ENCODE measurements around the gene SDE2. TPM values are rescaled to one million over a fixed set of nuclear protein-coding genes. Genes with fewer than 3 reads are reported as not detected.

Gene SDE2
- total and polyA plus RNA-seq, 10 of the 15 experiments (the other 5 are each of a cell fraction or from before 2014, with no cell fraction given) = 2.7 to 19.4 (median 12.6) TPM

- TF ChIP-seq SKIL (IDR thresholded peaks at IDR 0.05; ENCODE audit: low read depth, poor library complexity, severe bottlenecking) (peak; percentile 58), HDAC6 (IDR thresholded peaks at IDR 0.05; ENCODE audit: unreplicated experiment) (no peak), JUND (IDR thresholded peaks at IDR 0.05; ENCODE audit: low read depth, low read length) (no peak), NKRF (conservative IDR thresholded peaks at IDR 0.05) (no peak), BCL11A (IDR thresholded peaks at IDR 0.05; ENCODE audit: low read depth, low read length) (no peak), IRF3 (IDR thresholded peaks at IDR 0.05) (no peak), STAT3 (IDR thresholded peaks at IDR 0.05; ENCODE audit: low read depth, low read length) (no peak), GABPA (IDR thresholded peaks at IDR 0.05; ENCODE audit: low read depth) (no peak), PAX5 (IDR thresholded peaks at IDR 0.05; ENCODE audit: borderline replicate concordance, low read depth, low read length) (0 out of 2 replicates have a peak, but pooled peaks have one; percentile 12), CREM (IDR thresholded peaks at IDR 0.05; ENCODE audit: low read depth) (no peak), SMAD1 (IDR thresholded peaks at IDR 0.05; ENCODE audit: low read depth, partially characterized antibody) (no peak), SRF (IDR thresholded peaks at IDR 0.05; ENCODE audit: low read depth in 2 of 2, low read length in 2 of 2) (no peak), ZBED1 (IDR thresholded peaks at IDR 0.05; ENCODE audit: borderline replicate concordance) (no peak), BCLAF1 (IDR thresholded peaks at IDR 0.05) (no peak), BMI1 (IDR thresholded peaks at IDR 0.05; ENCODE audit: borderline replicate concordance) (peak; percentile 59; the same call in 1 of the 2 replicates), KAT2A (conservative IDR thresholded peaks at IDR 0.05; ENCODE audit: control insufficient read depth, low read depth, low read length) (no peak), ZNF592 (IDR thresholded peaks at IDR 0.05) (no peak), ATF3 (IDR thresholded peaks at IDR 0.05; ENCODE audit: borderline replicate concordance, extremely low read depth, low read depth, low read length) (peak; percentile 10; the same call in 1 of the 2 replicates)
These were observed 30.0 kb upstream of the SDE2 start (continued) for GRCh38 chr1:226029093-226029496.
